SK-N-SH (cell line): ENCODE results near the gene RPS6KA1. TPM values are rescaled to one million over a fixed set of nuclear protein-coding genes. Genes with fewer than 3 reads are reported as not detected.
A peak's percentile ranks its signal among the peaks of the same experiment; 100 is the strongest.

Experiments
- CTCF ChIA-PET: fragments of 300-600, 350-600 bp; formaldehyde crosslinking; extraction: SDS; loops from one replicate; lab custom pipeline; 2021; lab: Yijun Ruan, JAX
- POLR2A ChIA-PET: fragments of 350-600 bp; sonication (Branson Sonifier 250); formaldehyde crosslinking; extraction: SDS; loops from one replicate; lab custom pipeline; 2020; ENCODE audit warnings: antibody characterized with exemption, inconsistent platforms; lab: Yijun Ruan, JAX
- DNase-seq: peaks from one replicate; pipeline ENCODE4 v3.0.0; 2012
- H2AFZ ChIP-seq: fragments of 200-600 bp; sonication (generic); 2 replicates; pipeline ENCODE4 v1.8.1; 2016; ENCODE audit warnings: antibody characterized with exemption, mild to moderate bottlenecking, low read depth
- H3F3A ChIP-seq: fragments of 200-600 bp; sonication (generic); replicated peaks from 2 replicates; pipeline ENCODE3; 2016; ENCODE audit warnings: antibody characterized with exemption, mild to moderate bottlenecking; ENCODE audit not compliant: insufficient read depth
- H3K27ac ChIP-seq, 2 experiments: fragments of 200-500 bp in 1 of 2; fragments of 200-600 bp in 1 of 2; sonication (Bioruptor generic) in 1 of 2; sonication (generic), shearing (Covaris generic) in 1 of 2; 2 replicates each; pipeline versions ENCODE4 v1.5.1 to v1.6.1; 2014 to 2016; ENCODE audit warnings: low read depth in 2 of 2, inconsistent platforms in 1 of 2, low read length in 1 of 2, mild to moderate bottlenecking in 1 of 2, mixed read lengths in 1 of 2
- H3K27me3 ChIP-seq: fragments of 200-600 bp; sonication (generic), shearing (Covaris generic); 2 replicates; pipeline ENCODE4 v1.6.1; 2016; ENCODE audit warnings: mixed run types; ENCODE audit not compliant: insufficient read depth
- H3K36me3 ChIP-seq, 2 experiments: fragments of 200-500 bp in 1 of 2; fragments of 200-600 bp in 1 of 2; sonication (Bioruptor generic) in 1 of 2; sonication (generic) in 1 of 2; replicated peaks in 1 of 2; 2 replicates each; pipeline versions ENCODE3 to v1.5.1; 2014 to 2016; ENCODE audit warnings: low read length in 1 of 2, mild to moderate bottlenecking in 1 of 2; ENCODE audit not compliant: insufficient read depth in 2 of 2, control insufficient read depth in 1 of 2
- H3K4me1 ChIP-seq, 2 experiments: fragments of 200-500 bp in 1 of 2; fragments of 200-600 bp in 1 of 2; sonication (Bioruptor generic) in 1 of 2; sonication (generic), shearing (Covaris generic) in 1 of 2; 2 replicates each; pipeline versions ENCODE4 v1.5.1 to v1.6.1; 2014 to 2016; ENCODE audit warnings: low read depth in 1 of 2, low read length in 1 of 2, mixed run types in 1 of 2; ENCODE audit not compliant: insufficient read depth in 2 of 2, control insufficient read depth in 1 of 2
- H3K4me2 ChIP-seq: fragments of 200-600 bp; sonication (generic), shearing (Covaris generic); 2 replicates; pipeline ENCODE4 v1.6.1; 2017; ENCODE audit warnings: mixed run types
- H3K4me3 ChIP-seq, 2 experiments: fragments of 200-500 bp in 1 of 2; fragments of 200-600 bp in 1 of 2; sonication (Bioruptor generic) in 1 of 2; sonication (generic), shearing (Covaris generic) in 1 of 2; 2 replicates each; pipeline versions ENCODE4 v1.5.1 to v1.8.1; 2014 to 2016; ENCODE audit warnings: low read depth in 2 of 2, inconsistent platforms in 1 of 2, low read length in 1 of 2, mild to moderate bottlenecking in 1 of 2, mixed read lengths in 1 of 2, moderate library complexity in 1 of 2
- H3K79me2 ChIP-seq: fragments of 200-600 bp; sonication (generic); 2 replicates; pipeline ENCODE4 v1.8.1; 2017; ENCODE audit warnings: mild to moderate bottlenecking; ENCODE audit not compliant: insufficient read depth
- H3K9ac ChIP-seq: fragments of 200-600 bp; sonication (generic); 2 replicates; pipeline ENCODE4 v1.6.1; 2017; ENCODE audit warnings: mixed run types
- H3K9me2 ChIP-seq: fragments of 200-600 bp; sonication (generic); 2 replicates; pipeline ENCODE4 v1.6.1; 2017; ENCODE audit warnings: mixed run types
- H3K9me3 ChIP-seq: fragments of 200-600 bp; sonication (generic); 2 replicates; pipeline ENCODE4 v1.6.1; 2017; ENCODE audit warnings: mixed run types, mild to moderate bottlenecking, moderate library complexity
- H4K20me1 ChIP-seq: fragments of 200-600 bp; sonication (generic); 2 replicates; pipeline ENCODE4 v1.6.1; 2017; ENCODE audit warnings: mild to moderate bottlenecking, mixed run types; ENCODE audit not compliant: insufficient read depth
- FOSL2 ChIP-seq: IDR thresholded peaks from 2 replicates; pipeline ENCODE4 v1.4.0; 2012; ENCODE audit warnings: low read depth, mild to moderate bottlenecking, moderate library complexity, borderline replicate concordance
- FOXJ3 ChIP-seq: sonication (generic); formaldehyde crosslinking; IDR thresholded peaks from 2 replicates; pipeline ENCODE4 v1.5.1; 2020; ENCODE audit warnings: mild to moderate bottlenecking, missing genetic modification reagents
- FOXM1 ChIP-seq: IDR thresholded peaks from 2 replicates; pipeline ENCODE4 v1.4.0; 2012; ENCODE audit warnings: low read depth, mild to moderate bottlenecking
- IRF3 ChIP-seq: fragments of 150-350 bp; IDR thresholded peaks from 2 replicates; pipeline ENCODE4 v1.6.1; 2016; ENCODE audit warnings: mild to moderate bottlenecking, low read depth, low read length
- REST ChIP-seq: IDR thresholded peaks from 2 replicates; pipeline ENCODE4 v1.6.1; 2012; ENCODE audit warnings: mild to moderate bottlenecking, low read depth, low read length, moderate library complexity
- RXRA ChIP-seq: IDR thresholded peaks from 2 replicates; pipeline ENCODE4 v1.4.0; 2012; ENCODE audit warnings: low read depth, mild to moderate bottlenecking, borderline replicate concordance
- TEAD4 ChIP-seq: IDR thresholded peaks from 2 replicates; pipeline ENCODE4 v1.4.0; 2012; ENCODE audit warnings: mild to moderate bottlenecking, borderline replicate concordance; ENCODE audit not compliant: insufficient read depth
- WGBS: methylation state at CpG from one replicate; pipeline ENCODE4 v1.1.6; 2017; ENCODE audit warnings: low lambda C conversion rate; 5-methylcytosine and 5-hydroxymethylcytosine counted together
- polyA plus RNA-seq, 3 experiments: library from polyadenylated mRNA; depleted of rRNA; stranded (reverse); fragments of >200 nt; gene quantifications; 2 replicates each; pipeline ENCODE4 v1.2.3, GENCODE V29; 2012

The RPS6KA1 gene
- polyA plus RNA-seq, 1 of the 3 experiments (the other 2 are of a cell fraction): 9.7 TPM

GRCh38 chr1:26578167-26578566 lies 48.6 kb downstream of the RPS6KA1 start (continued):
- no peak for TF ChIP-seq FOSL2
- no peak for TF ChIP-seq IRF3
- no peak for TF ChIP-seq FOXM1
- TF ChIP-seq REST: no peak
- no peak for TF ChIP-seq FOXJ3
- no peak for TF ChIP-seq TEAD4

- ChIA-PET POLR2A (no interaction called here), CTCF (no interaction called here)
- TF ChIP-seq RXRA: no peak
- 0 out of 2 replicates have a peak, but pooled peaks have one; percentile 50 for TF ChIP-seq REST
- DNase-seq: no peak
- H3K9me2 ChIP-seq: no peaks in the 10 kb centered on the region
- 62% methylated on average over 3 of the region's 3 CpGs for WGBS
- no peak overlapping the region for H2AFZ ChIP-seq
- H3K27me3 ChIP-seq: no peaks in the 10 kb centered on the region
- no peak overlapping the region for H3K9ac ChIP-seq
- H3K4me1 ChIP-seq: no peaks in the 10 kb centered on the region
- no peaks in the 10 kb centered on the region for H3K79me2 ChIP-seq
- no peaks in the 10 kb centered on the region for H4K20me1 ChIP-seq
- no peak overlapping the region for H3K27ac ChIP-seq
- H3K4me3 ChIP-seq: no peak overlapping the region
- H3K36me3 ChIP-seq: no peaks in the 10 kb centered on the region
- H3K9me3 ChIP-seq: no peaks in the 10 kb centered on the region
- H3F3A ChIP-seq: no peaks in the 10 kb centered on the region
- no peak overlapping the region for H3K4me2 ChIP-seq
Measured at GRCh38 chr1:26579681-26580111, 50.1 kb downstream of the RPS6KA1 start.
